Colonic mucosa (tissue), 4 donors: ENCODE results near the gene PRKCB. TPM values are rescaled to one million over a fixed set of nuclear protein-coding genes. Genes with fewer than 3 reads are reported as not detected.

Source experiments
- DNase-seq: peaks from one replicate; pipeline ENCODE4 v3.0.0-alpha.2; 2020
- H3K27ac ChIP-seq: fragments of 200-600 bp; one replicate; pipeline ENCODE4 v1.8.0; 2021
- H3K27me3 ChIP-seq: fragments of 200-600 bp; one replicate; pipeline ENCODE4 v1.8.0; 2021
- H3K36me3 ChIP-seq: fragments of 200-600 bp; one replicate; pipeline ENCODE4 v1.8.0; 2021
- H3K4me1 ChIP-seq: fragments of 200-600 bp; one replicate; pipeline ENCODE4 v1.8.0; 2021; ENCODE audit warnings: mild to moderate bottlenecking
- H3K4me3 ChIP-seq: fragments of 200-600 bp; one replicate; pipeline ENCODE4 v1.8.0; 2021
- H3K9ac ChIP-seq, 2 donors: one replicate each; pipeline ENCODE4 v1.7.0; 2013; ENCODE audit warnings: control low read depth in 2 of 2, low read depth in 2 of 2, low read length in 2 of 2
- H3K9me3 ChIP-seq: fragments of 200-600 bp; one replicate; pipeline ENCODE4 v1.8.0; 2021
- CTCF ChIP-seq: fragments of 200-600 bp; IDR thresholded peaks from one replicate; pipeline ENCODE4 v1.8.0; 2022; ENCODE audit warnings: antibody characterized with exemption, mild to moderate bottlenecking
- intact Hi-C: fragments of 100-400 bp; cut with DNase I; formaldehyde crosslinking; loops from one replicate; pipeline ENCODE4 v1.14.1; 2022
- total RNA-seq, 2 donors: library from RNA; stranded (reverse); fragmentation: NEBNext Ultra II Directional in 1 of 2; extraction: Animal tissue kit (Norgen Biotek cat#: 25700) in 1 of 2; gene quantifications; one replicate each; pipeline ENCODE4 v1.2.1, GENCODE V29; 2021
- donor health status: healthy.
- donor health status: DM: no; HTN: no; CAD: no.
- donor health status: DM: no; HTN: no; CAD: no.

Gene PRKCB
- total RNA-seq, 2 donors from 2014 or later = 2.5 to 10.7 TPM

DNA sequence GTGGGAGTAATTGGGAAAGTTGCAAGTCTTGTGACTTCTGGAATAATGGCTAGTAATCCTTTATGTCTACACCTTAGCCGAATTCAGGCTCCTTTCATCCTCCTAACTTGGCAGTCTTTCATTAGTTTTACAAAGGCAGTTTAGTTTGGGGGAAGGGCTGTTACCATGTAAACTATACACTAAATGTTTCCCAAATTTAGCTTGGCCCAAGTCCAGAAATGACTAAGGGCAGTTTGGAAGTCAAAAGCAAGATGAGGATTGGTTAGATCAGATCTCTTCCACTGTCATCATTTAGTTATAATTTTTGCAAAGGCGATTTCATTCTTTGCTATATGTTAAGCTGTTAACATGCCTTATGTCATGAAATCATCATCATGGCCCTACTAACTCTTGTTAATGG, 304.9 kb downstream of the PRKCB start:
- H3K4me1 ChIP-seq = no peaks in the 10 kb centered on the region
- intact Hi-C loops = no loop called here
- H3K9ac ChIP-seq = no peak overlapping the region

DNA sequence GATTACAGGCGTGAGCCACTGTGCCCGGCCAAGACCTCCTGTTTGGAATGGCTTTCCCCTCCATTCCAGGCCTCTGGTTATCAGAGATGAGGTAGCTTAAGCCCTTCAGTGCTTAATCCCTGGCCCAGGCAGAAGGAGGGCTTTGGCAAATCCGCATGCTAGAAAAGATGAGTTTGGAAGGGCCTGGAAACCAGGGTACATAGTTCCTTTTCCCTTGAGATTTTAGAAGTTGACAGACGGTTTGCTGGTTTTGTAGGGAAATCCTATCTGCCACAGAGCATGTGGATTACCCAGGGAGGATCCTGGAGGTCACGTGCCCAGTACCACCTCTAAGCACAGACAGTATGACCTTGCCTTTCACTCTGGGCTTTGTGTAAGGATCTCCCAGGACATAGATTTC, 305.7 kb downstream of the PRKCB start:
- Histone ChIP-seq H3K27me3 (no peaks in the 10 kb centered on the region), H3K36me3 (no peaks in the 10 kb centered on the region), H3K4me1 (no peaks in the 10 kb centered on the region), H3K4me3 (no peak overlapping the region), H3K9ac (no peak overlapping the region), H3K9me3 (no peaks in the 10 kb centered on the region), H3K27ac (no peak overlapping the region)
- intact Hi-C loops = no loop called here
- DNase-seq = no peak
- TF ChIP-seq CTCF = no peak

More for the DNA sequence above, 304.9 kb downstream of the PRKCB start:
- H3K27me3 ChIP-seq = no peaks in the 10 kb centered on the region
- DNase-seq = no peak
- TF ChIP-seq CTCF = no peak
- no peak overlapping the region for H3K4me3 ChIP-seq
- no peaks in the 10 kb centered on the region for H3K9me3 ChIP-seq
- no peaks in the 10 kb centered on the region for H3K36me3 ChIP-seq
- H3K27ac ChIP-seq = no peak overlapping the region

DNA sequence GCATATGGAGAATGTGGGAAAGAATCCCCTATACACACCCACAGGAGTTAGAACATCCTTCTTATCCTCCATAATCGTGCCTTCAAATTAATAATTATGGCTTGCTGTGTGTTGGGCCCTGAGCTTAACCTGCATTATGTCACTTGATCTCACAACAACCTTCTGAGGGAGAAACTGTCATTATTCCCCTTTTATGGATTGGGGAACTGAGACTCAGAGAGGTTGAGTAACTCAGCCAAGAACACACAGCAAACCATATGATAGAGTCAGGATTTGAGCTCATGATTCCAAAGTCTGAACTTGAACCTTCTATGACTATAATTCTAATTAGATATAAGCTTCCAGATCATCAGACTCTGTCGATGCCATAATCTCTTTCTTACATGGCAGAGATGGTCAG, 306.1 kb downstream of the PRKCB start:
- TF ChIP-seq CTCF = no peak
- DNase-seq = no peak
- Histone ChIP-seq H3K27me3 (no peaks in the 10 kb centered on the region), H3K27ac (no peak overlapping the region), H3K36me3 (no peaks in the 10 kb centered on the region), H3K4me3 (no peak overlapping the region), H3K9ac (no peak overlapping the region), H3K4me1 (no peaks in the 10 kb centered on the region), H3K9me3 (no peaks in the 10 kb centered on the region)
- intact Hi-C loops = no loop called here

DNA sequence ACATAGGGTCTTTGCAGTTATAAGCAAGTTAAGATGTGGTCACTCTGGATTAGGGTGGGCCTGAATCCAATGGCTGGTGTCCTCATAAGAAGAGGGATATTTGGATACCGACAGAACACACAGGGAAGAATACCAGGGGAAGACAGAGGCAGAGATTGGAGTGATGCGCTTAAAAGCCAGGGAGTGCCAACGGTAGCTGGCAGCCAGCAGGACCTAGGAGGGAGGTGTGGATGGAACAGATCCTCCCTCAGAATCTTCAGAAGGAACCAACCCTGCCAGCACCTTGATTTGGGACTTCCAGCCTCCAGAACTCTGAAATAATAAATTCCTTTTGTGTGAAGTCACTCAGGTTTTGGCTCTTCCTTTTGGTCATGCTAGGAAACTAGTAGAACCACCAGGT, 310.1 kb downstream of the PRKCB start:
- H3K27ac ChIP-seq = no peak overlapping the region
- no peaks in the 10 kb centered on the region for H3K36me3 ChIP-seq
- intact Hi-C loops = no loop called here
- H3K4me3 ChIP-seq = no peak overlapping the region
- no peaks in the 10 kb centered on the region for H3K27me3 ChIP-seq
- H3K9ac ChIP-seq = no peak overlapping the region
- TF ChIP-seq CTCF = no peak
- DNase-seq = no peak
- no peaks in the 10 kb centered on the region for H3K4me1 ChIP-seq
- no peaks in the 10 kb centered on the region for H3K9me3 ChIP-seq

DNA sequence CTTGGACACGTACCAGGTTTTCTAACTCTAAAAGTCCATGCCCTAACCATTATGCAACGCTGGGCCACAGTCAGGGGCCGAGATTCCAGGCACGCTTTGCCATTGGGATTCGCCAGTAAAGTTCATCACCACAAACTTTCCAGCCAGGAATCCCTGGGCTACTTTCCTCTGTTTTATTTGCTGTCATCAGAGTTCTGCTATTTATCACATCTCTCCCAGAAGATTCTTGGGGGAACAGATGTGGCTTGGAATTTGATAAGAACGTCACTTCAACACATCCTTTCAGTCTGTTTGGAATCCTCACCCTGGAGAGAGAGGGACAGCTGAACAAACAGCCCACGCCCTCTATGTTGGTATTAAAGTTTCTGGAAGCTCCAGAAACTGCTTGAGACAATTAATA, 310.7 kb downstream of the PRKCB start:
- Histone ChIP-seq H3K9me3 (no peaks in the 10 kb centered on the region), H3K9ac (no peak overlapping the region), H3K4me1 (no peaks in the 10 kb centered on the region), H3K27ac (no peak overlapping the region), H3K4me3 (no peak overlapping the region), H3K27me3 (no peaks in the 10 kb centered on the region), H3K36me3 (no peaks in the 10 kb centered on the region)
- DNase-seq = no peak
- intact Hi-C loops = no loop called here
- TF ChIP-seq CTCF = no peak

GRCh38 chr16:24149102-24149501, 313.3 kb downstream of the PRKCB start:
- H3K27ac ChIP-seq = no peak overlapping the region
- no peak overlapping the region for H3K4me3 ChIP-seq
- H3K9me3 ChIP-seq = no peaks in the 10 kb centered on the region
- H3K4me1 ChIP-seq = no peaks in the 10 kb centered on the region
- intact Hi-C loops = no loop called here
- DNase-seq = no peak
- no peak overlapping the region for H3K9ac ChIP-seq
- no peaks in the 10 kb centered on the region for H3K27me3 ChIP-seq
- TF ChIP-seq CTCF = no peak
- H3K36me3 ChIP-seq = no peaks in the 10 kb centered on the region
